Suprapubic skin (tissue), 4 donors: ENCODE results near the gene CFAP68. TPM values are rescaled to one million over a fixed set of nuclear protein-coding genes. Genes with fewer than 3 reads are reported as not detected.
A peak's percentile ranks its signal among the peaks of the same experiment; 100 is the strongest.

Source experiments
- DNase-seq, 2 donors: peaks; one replicate each; pipeline ENCODE4 v3.0.0-alpha.2; 2019; ENCODE audit warnings: low spot score in 2 of 2
- H3K27ac ChIP-seq: fragments of 200-600 bp; sonication (generic); one replicate; pipeline ENCODE4 v1.5.1; 2019
- H3K27me3 ChIP-seq: fragments of 200-600 bp; sonication (generic); one replicate; pipeline ENCODE4 v1.5.1; 2019
- H3K36me3 ChIP-seq: fragments of 200-600 bp; sonication (generic); one replicate; pipeline ENCODE4 v1.5.1; 2019
- H3K4me1 ChIP-seq: fragments of 200-600 bp; sonication (generic); one replicate; pipeline ENCODE4 v1.5.1; 2019
- H3K4me3 ChIP-seq: fragments of 200-600 bp; sonication (generic); one replicate; pipeline ENCODE4 v1.5.1; 2019; ENCODE audit warnings: mild to moderate bottlenecking
- H3K9me3 ChIP-seq: fragments of 200-600 bp; sonication (generic); one replicate; pipeline ENCODE4 v1.5.1; 2019
- EP300 ChIP-seq: sonication (generic); formaldehyde crosslinking; IDR thresholded peaks from one replicate; pipeline ENCODE4 v1.6.1; 2017; ENCODE audit warnings: antibody characterized with exemption
- POLR2A ChIP-seq, 2 donors: fragments of 450-650 bp; IDR thresholded peaks; one replicate each; pipeline ENCODE4 v1.6.1; 2017; ENCODE audit warnings: antibody characterized with exemption in 2 of 2, mild to moderate bottlenecking in 2 of 2, moderate library complexity in 2 of 2
- POLR2AphosphoS5 ChIP-seq, 3 donors: sonication (generic); formaldehyde crosslinking; IDR thresholded peaks; one replicate each; pipeline ENCODE4 v1.6.1; 2017; ENCODE audit warnings: antibody characterized with exemption in 3 of 3
- WGBS: methylation state at CpG from one replicate; pipeline ENCODE4 v1.1.5; 2018; 5-methylcytosine and 5-hydroxymethylcytosine counted together
- total RNA-seq, 4 donors: library from RNA; depleted of rRNA; stranded (reverse); fragments of >200 nt; gene quantifications; one replicate each; pipeline ENCODE4 v1.1.0, GENCODE V29; 2016
- TF ChIP-seq, protein P1 (sequence below), 2 donors: fragments of 200-600 bp in 1 of 2; fragments of 450-650 bp in 1 of 2; sonication (generic) in 1 of 2; IDR thresholded peaks; one replicate each; pipeline ENCODE4 v1.5.1; 2016 to 2019; ENCODE audit warnings: antibody characterized with exemption in 2 of 2, mild to moderate bottlenecking in 1 of 2, moderate library complexity in 1 of 2

The CFAP68 gene
- total RNA-seq, 4 donors from 2014 or later, result 27.7 to 42.4 (median 32.7) TPM

- WGBS, result 93% methylated on average over 1 of the region's 1 CpG
- Histone ChIP-seq H3K36me3 (peaks cover 28% of the 10 kb centered on the region), H3K4me1 (no peaks in the 10 kb centered on the region), H3K27me3 (no peaks in the 10 kb centered on the region), H3K4me3 (no peak overlapping the region), H3K27ac (no peak overlapping the region), H3K9me3 (no peaks in the 10 kb centered on the region)
- DNase-seq, result no peak
- no peak for TF ChIP-seq EP300
- TF ChIP-seq, protein P1, sequence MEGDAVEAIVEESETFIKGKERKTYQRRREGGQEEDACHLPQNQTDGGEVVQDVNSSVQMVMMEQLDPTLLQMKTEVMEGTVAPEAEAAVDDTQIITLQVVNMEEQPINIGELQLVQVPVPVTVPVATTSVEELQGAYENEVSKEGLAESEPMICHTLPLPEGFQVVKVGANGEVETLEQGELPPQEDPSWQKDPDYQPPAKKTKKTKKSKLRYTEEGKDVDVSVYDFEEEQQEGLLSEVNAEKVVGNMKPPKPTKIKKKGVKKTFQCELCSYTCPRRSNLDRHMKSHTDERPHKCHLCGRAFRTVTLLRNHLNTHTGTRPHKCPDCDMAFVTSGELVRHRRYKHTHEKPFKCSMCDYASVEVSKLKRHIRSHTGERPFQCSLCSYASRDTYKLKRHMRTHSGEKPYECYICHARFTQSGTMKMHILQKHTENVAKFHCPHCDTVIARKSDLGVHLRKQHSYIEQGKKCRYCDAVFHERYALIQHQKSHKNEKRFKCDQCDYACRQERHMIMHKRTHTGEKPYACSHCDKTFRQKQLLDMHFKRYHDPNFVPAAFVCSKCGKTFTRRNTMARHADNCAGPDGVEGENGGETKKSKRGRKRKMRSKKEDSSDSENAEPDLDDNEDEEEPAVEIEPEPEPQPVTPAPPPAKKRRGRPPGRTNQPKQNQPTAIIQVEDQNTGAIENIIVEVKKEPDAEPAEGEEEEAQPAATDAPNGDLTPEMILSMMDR (IDR thresholded peaks at IDR 0.05), result no peak
- no peak for TF ChIP-seq POLR2A (IDR thresholded peaks at IDR 0.05)
- no peak for TF ChIP-seq POLR2AphosphoS5 (IDR thresholded peaks at IDR 0.05)
Observed at GRCh38 chr11:111836721-111837120, 42.6 kb upstream of the CFAP68 start.

GRCh38 chr11:111837366-111837891 lies 41.9 kb upstream of the CFAP68 start:
- TF ChIP-seq EP300 (no peak), POLR2A (IDR thresholded peaks at IDR 0.05) (no peak), POLR2AphosphoS5 (IDR thresholded peaks at IDR 0.05) (no peak)
- TF ChIP-seq, protein P1 (IDR thresholded peaks at IDR 0.05), result no peak
- no peaks in the 10 kb centered on the region for H3K9me3 ChIP-seq
- H3K4me3 ChIP-seq, result no peak overlapping the region
- peaks cover 28% of the 10 kb centered on the region for H3K36me3 ChIP-seq
- H3K4me1 ChIP-seq, result no peaks in the 10 kb centered on the region
- no peaks in the 10 kb centered on the region for H3K27me3 ChIP-seq
- DNase-seq, result no peak
- WGBS, result 94% methylated on average over 5 of the region's 5 CpGs
- no peak overlapping the region for H3K27ac ChIP-seq

DNA sequence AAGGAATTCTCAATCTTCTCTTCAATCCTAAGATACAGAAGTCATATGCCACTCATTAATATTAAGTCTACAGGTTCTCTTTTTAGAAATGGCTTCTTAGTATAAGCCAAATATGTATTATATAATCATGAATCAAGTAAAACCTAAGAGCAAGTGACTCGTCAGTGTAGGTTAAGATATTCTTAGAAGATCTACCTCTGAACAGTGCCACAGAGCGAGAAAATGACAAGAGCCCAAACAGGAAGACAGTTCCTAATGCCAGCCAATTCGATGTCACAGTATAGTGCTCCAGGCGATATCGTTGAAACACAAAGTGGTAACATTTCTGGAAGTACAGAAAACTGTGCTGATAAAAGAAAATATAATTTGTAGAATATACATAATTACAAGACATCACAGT lies 41.3 kb upstream of the CFAP68 start:
- H3K4me3 ChIP-seq, result no peak overlapping the region
- no peak overlapping the region for H3K27ac ChIP-seq
- peaks cover 29% of the 10 kb centered on the region for H3K36me3 ChIP-seq
- no peak for DNase-seq
- TF ChIP-seq POLR2A (IDR thresholded peaks at IDR 0.05) (no peak), POLR2AphosphoS5 (IDR thresholded peaks at IDR 0.05) (no peak), EP300 (no peak)
- TF ChIP-seq, protein P1 (IDR thresholded peaks at IDR 0.05), result no peak
- no peaks in the 10 kb centered on the region for H3K9me3 ChIP-seq
- 90% methylated on average over 5 of the region's 5 CpGs for WGBS
- no peaks in the 10 kb centered on the region for H3K4me1 ChIP-seq
- no peaks in the 10 kb centered on the region for H3K27me3 ChIP-seq

- H3K9me3 ChIP-seq, result no peaks in the 10 kb centered on the region
- no peak for DNase-seq
- WGBS, result 84% methylated on average over 1 of the region's 1 CpG
- peaks cover 47% of the 10 kb centered on the region for H3K36me3 ChIP-seq
- no peak overlapping the region for H3K27ac ChIP-seq
- no peaks in the 10 kb centered on the region for H3K27me3 ChIP-seq
- TF ChIP-seq, protein P1 (IDR thresholded peaks at IDR 0.05), result no peak
- no peak for TF ChIP-seq POLR2A (IDR thresholded peaks at IDR 0.05)
- no peak for TF ChIP-seq EP300
- no peak for TF ChIP-seq POLR2AphosphoS5 (IDR thresholded peaks at IDR 0.05)
- H3K4me3 ChIP-seq, result no peak overlapping the region
- no peaks in the 10 kb centered on the region for H3K4me1 ChIP-seq
Observed at GRCh38 chr11:111840143-111840542, 39.2 kb upstream of the CFAP68 start.

- Histone ChIP-seq H3K4me1 (no peaks in the 10 kb centered on the region), H3K27ac (no peak overlapping the region), H3K9me3 (no peaks in the 10 kb centered on the region), H3K36me3 (peaks cover 40% of the 10 kb centered on the region), H3K27me3 (no peaks in the 10 kb centered on the region), H3K4me3 (no peak overlapping the region)
- peak; percentile 94 to 97 for DNase-seq
- WGBS, result 26% methylated on average over 10 of the region's 10 CpGs
- TF ChIP-seq, protein P1 (IDR thresholded peaks at IDR 0.05), result peak; percentile 74 to 87
- TF ChIP-seq POLR2A (IDR thresholded peaks at IDR 0.05), result no peak
- no peak for TF ChIP-seq EP300
Observed at GRCh38 chr11:111841370-111842053, 37.8 kb upstream of the CFAP68 start.
